CD4-positive, alpha-beta T cell treated with Interferon alpha-2 for 1 hour (primary cell): ENCODE data around the gene IL1RAPL1.
"Not testable (repeated sequence)": the region's sequence is repeated elsewhere in the genome, so short reads cannot be mapped to it uniquely, and the experiment has no call there.

ENCODE experiments used
- DNase-seq, 2 donors: peaks; one replicate each; pipeline ENCODE4 v3.0.0-alpha.2; 2020 to 2022

Gene IL1RAPL1

DNA sequence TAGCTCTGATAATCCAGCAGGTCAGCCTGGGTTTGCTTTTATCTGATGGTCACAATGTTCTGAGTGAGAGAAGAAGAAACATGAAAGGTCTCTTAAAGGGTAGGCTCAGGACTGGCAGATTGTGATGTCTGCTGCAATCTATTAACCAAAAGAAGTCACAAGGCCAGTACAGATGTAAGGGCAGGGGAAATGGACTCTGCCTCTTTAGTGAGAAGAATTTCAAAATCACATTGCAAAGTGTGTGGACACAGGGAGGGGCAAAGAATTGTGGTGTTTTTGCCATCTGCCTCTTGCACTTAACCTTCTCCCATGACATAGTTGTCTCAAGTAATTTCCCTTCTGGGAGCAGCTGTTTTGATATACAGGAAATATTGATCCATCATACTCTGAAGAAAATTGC lies 40.9 kb downstream of the IL1RAPL1 start:
- no peak for DNase-seq

DNA sequence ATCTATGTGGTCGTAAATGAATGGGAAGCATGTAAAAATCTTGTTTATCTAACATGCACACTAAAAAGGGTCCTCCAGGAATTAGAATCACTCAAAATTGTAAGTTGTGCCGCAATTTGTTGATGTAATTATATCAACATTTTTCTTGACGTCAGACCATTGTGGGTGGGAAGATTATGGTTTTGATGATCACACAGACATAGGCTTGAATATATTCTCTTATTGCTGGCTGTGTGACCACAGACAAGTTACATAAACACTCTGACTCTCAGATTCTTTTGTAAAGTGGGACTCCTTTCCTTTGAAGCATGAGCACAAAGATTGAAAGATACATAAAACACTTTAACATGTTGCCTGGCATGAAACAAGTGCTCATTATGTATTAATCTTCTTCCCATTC lies 51.5 kb downstream of the IL1RAPL1 start:
- no peak for DNase-seq

DNA sequence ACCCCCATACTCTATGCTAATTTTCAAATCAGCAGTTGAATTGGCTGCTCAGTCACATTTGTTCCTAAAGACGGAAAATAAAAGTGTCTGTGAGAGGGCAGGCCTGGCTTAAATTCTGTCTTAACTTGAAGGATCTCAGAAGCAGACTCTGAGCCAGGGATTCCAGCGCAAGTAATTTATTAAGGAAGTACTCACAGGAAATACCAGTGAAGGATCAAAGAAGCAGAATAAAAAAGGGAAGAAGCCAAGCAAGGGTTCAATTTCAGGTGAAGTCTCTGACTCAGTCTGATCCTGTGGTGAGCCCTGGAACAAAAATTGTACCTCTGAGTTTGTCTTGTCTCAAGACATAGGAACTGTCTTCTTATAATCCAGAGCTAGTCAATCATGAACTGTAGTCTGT lies 52.2 kb downstream of the IL1RAPL1 start:
- DNase-seq, result no peak

DNA sequence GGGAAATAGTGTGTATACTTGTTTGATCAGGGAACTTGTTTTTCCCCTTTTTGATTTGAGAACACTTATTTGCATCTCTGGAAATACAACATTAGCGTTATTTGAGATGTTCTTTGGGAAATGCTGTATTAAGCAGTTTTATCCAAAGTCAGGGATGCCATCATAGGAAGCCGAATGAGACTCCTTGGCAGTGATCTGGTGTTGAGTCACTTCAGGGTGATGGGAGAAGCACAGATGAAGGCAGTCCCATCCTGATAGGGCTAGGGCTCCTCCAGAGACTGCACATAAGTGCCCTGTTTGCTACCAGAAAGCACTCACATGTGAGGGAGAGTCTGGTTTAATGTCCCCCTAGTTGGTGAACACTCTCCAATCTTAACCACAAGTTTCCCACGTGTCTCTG lies 62.3 kb downstream of the IL1RAPL1 start:
- DNase-seq, result no peak

DNA sequence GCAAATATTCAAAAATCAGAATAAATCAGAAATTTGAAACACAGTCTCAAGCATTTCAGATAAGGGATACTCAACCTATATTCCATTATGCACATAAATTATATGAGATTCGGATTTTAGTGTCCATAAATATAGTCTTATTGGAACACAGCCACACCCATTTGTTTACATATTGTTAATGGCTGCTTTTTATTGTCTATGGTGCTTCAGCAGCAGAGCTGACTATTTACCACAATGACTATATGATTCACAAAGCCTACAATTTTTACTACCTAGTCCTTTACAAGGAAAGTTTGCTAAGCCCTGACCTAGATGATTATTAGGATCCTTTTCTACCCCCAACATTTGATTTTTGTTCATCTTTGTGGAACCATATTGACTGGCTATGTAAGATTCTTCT lies 63.9 kb downstream of the IL1RAPL1 start:
- no peak for DNase-seq

DNA sequence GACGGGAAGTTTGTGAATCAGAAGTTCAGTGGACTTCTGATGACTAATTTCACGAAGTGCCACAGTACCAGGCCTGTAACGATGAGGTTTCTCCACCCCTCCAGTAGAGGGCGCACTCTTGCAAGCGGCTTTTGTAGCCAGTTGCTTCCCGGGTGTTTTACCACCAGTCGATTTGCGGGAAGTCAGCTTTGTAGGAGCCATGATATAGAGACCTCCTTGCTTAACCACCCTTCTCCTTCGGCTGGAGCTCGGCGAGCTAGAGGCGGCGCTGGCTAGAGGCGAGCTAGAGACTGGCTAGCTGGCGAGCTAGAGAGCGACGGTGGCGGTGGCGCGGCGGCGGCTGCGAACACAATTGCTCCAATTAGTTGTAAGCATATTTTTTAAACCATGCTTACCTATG lies 72.0 kb downstream of the IL1RAPL1 start:
- no peak for DNase-seq

DNA sequence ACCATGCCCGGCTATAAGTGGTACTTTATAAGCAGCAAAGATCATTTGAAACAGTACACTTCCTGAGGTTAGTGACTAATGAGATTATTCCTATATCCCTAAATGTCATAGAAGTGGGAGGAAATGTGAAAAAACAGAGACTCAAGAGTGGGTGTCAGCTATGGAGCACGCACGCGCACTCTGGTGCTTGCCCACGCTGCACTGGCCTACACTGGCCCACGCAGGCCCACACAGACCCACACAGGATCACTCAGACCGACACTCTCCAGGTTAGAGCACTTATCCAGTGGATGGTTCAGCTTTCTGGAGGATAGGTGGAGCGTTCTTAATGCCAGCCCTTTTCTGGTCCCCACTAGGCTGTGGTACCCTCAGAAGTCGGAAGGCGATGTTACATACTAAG lies 78.5 kb downstream of the IL1RAPL1 start:
- no peak for DNase-seq

- no peak for DNase-seq
Measured at GRCh38 chrX:28668303-28668702, 81.1 kb downstream of the IL1RAPL1 start.

- DNase-seq, result no peak
Measured at GRCh38 chrX:28668957-28669356, 81.7 kb downstream of the IL1RAPL1 start.

- no peak for DNase-seq
Measured at GRCh38 chrX:28670074-28670473, 82.8 kb downstream of the IL1RAPL1 start.

DNA sequence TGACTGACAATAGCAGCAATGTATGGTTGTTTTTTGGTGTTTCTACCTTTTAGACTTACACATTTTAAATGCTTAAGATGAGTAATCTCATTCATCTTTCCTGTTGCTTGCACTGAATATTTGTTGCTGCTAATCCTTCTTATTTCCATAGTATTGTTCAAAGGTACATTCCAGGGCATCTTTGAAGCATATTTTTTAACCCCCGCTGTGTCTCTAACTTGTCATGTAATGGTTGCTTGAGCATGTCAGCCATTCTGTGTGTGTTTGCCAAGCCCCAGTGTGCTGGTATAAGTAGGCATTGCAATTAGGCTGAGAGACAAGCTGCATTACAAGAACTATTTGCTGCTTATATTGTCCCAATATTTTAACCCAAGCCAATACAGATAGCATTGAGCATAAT lies 87.9 kb downstream of the IL1RAPL1 start:
- DNase-seq, result no peak

GRCh38 chrX:28693101-28693500 lies 105.9 kb downstream of the IL1RAPL1 start:
- no peak for DNase-seq

- no peak for DNase-seq
Measured at GRCh38 chrX:28697732-28698131, 110.5 kb downstream of the IL1RAPL1 start.

- no peak for DNase-seq
Measured at GRCh38 chrX:28701222-28701621, 114.0 kb downstream of the IL1RAPL1 start.

DNA sequence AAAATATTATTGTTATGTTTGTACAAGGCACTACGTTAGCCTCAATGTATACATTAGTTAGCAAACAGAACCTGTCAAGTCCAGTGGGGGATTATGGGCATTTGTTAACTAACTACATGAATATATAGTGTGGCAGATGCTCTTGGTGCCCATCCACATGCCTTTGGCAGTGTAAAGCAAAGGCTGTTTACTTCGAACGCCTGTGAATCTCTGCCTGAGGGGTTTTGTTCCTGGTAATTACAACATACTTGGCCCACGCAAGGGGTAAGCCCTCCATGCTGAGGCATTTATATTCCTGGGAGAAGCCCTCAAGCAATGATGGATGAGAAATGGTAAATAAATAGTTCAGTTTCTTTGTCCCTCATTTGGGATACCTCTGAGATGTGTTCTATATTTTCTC lies 119.7 kb downstream of the IL1RAPL1 start:
- DNase-seq, result no peak

- no peak for DNase-seq
Measured at GRCh38 chrX:28709421-28709820, 122.2 kb downstream of the IL1RAPL1 start.

DNA sequence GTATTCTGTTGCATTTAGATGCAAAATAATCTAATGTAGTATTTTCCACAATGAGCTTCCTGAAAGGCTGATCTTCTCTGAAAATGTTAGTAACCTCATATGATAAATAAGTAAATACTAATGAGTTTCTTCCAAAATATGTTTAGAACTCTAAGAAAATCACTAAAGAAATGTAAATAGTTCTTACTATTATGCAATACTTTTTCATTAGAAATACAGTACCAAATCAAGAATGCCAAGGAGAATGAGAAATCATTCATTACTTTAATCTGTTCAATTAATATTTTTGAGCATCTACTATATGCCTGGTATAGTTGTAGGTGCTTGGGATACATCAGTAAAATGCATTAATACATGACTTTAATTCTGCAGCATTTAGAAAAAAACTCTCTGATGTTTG lies 130.6 kb downstream of the IL1RAPL1 start:
- no peak for DNase-seq

DNA sequence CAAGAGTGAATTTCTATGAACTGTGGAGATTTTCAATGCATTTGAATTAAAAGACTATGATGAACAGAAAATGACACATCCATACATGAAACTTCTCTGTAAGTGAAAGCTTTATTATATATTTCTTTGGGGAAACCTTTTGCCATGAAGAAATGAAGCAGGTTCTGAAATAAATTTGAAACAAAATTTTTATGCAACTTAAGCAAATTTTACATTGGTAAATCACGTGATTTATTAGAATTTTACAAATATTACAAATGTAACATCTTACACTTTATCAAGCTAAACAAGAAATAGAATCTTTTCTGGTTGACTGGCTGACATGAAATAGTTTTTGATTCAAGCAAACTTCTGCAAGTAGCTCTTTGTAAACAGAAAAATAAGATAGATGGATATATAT lies 131.2 kb downstream of the IL1RAPL1 start:
- DNase-seq, result no peak

- DNase-seq, result no peak
Measured at GRCh38 chrX:28719620-28720019, 132.4 kb downstream of the IL1RAPL1 start.

GRCh38 chrX:28752330-28752729 lies 165.1 kb downstream of the IL1RAPL1 start:
- no peak for DNase-seq

DNA sequence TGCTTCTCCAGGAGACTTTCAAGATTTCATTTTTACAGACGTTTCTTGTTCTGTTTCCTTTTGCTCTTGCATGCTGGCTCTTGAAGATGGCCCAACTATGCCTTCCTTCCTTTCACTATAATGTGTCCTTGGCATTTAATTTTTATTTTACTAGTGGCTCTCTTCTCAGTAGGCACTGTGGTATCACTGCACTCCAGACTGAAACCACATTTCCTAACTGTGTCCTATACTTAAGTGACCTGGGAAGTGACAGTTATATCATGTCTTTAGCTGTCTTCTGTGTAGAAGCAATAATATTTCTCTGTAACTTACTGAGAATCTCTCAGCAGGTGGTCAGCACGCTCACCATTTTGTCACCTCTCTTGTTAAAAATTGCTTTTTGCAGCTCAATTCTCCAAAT lies 168.9 kb downstream of the IL1RAPL1 start:
- no peak for DNase-seq

GRCh38 chrX:28756647-28757046 lies 169.4 kb downstream of the IL1RAPL1 start:
- no peak for DNase-seq

- DNase-seq, result no peak
Measured at GRCh38 chrX:28757290-28757689, 170.0 kb downstream of the IL1RAPL1 start.

- DNase-seq, result not testable (repeated sequence)
Measured at GRCh38 chrX:28766561-28766960, 179.3 kb downstream of the IL1RAPL1 start.

- DNase-seq, result no peak
Measured at GRCh38 chrX:28773807-28774206, 186.6 kb downstream of the IL1RAPL1 start.

DNA sequence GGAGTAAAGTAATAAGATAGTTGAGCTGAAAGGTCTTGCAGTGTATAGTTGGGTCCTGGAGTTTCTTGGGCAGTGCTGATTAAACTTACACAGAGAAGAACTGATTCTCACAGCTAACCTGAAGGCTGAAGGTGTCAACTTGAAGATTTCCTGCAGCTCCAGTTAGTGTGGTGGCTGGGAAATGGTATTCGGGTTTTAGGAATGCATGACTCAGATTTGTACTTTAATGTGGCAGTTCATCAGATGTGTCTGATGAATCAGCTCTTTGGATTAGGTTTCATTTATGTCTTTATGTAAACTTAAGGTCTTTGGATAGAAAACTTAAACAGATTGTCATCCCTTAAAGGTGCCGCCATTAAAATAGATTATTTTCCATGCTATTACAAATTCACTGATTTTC lies 200.0 kb downstream of the IL1RAPL1 start:
- no peak for DNase-seq
